HepG2 (cell line): ENCODE measurements around the gene PIGC. TPM values are rescaled to one million over a fixed set of nuclear protein-coding genes. Genes with fewer than 3 reads are reported as not detected.

Experiments
- ATAC-seq: fragments of 200-7000 bp; cut with Tn5 transposase; 3 replicates; pipeline ENCODE4 v1.9.1; 2020; ENCODE audit warnings: mild to moderate bottlenecking, moderate library complexity
- BruUV-seq: library from RNA; stranded (reverse); fragments of 400-500 nt; replicated peaks from 2 replicates; lab custom pipeline; 2021; lab: Mats Ljungman, UMichigan
- CTCF ChIA-PET: fragments of 300-600 bp; formaldehyde crosslinking; extraction: SDS; loops from one replicate; lab custom pipeline; 2021; ENCODE audit warnings: low total read pairs, inconsistent platforms, low intra/inter-chr PET ratio; lab: Yijun Ruan, JAX
- POLR2A ChIA-PET: fragments of 350-600 bp; sonication (Branson Sonifier 250); formaldehyde crosslinking; loops from one replicate; lab custom pipeline; 2020; ENCODE audit warnings: antibody characterized with exemption, inconsistent platforms; lab: Yijun Ruan, JAX
- DNase-seq: peaks from one replicate; pipeline ENCODE4 v3.0.0-alpha.2; 2015; ENCODE audit warnings: low spot score
- FAIRE-seq: peaks from 3 replicates; lab custom pipeline; 2011; peaks lifted over from hg19 to GRCh38; lab: Jason Lieb, UNC
- H2AFZ ChIP-seq: one replicate; pipeline ENCODE4 v1.6.1; 2011; ENCODE audit warnings: low read length, inconsistent platforms
- H3K27ac ChIP-seq: fragments of 300-600 bp; 3 replicates; pipeline ENCODE4 v1.8.0; 2011; ENCODE audit warnings: mixed run types, mild to moderate bottlenecking, mixed read lengths, low read length, inconsistent platforms; ENCODE audit not compliant: insufficient read depth; ENCODE audit errors: extremely low read length
- H3K27me3 ChIP-seq, 2 experiments: fragments of 200-600 bp in 1 of 2; 2 replicates in 1 of 2; 3 replicates in 1 of 2; pipeline versions ENCODE4 v1.6.0 to v1.8.0; 2011; ENCODE audit warnings: low read length in 2 of 2, mild to moderate bottlenecking in 2 of 2, moderate library complexity in 2 of 2, inconsistent platforms in 1 of 2; ENCODE audit not compliant: insufficient read depth in 2 of 2, control insufficient read depth in 1 of 2
- H3K36me3 ChIP-seq, 2 experiments: fragments of 200-600 bp in 1 of 2; replicated peaks in 1 of 2; 2 replicates in 1 of 2; 3 replicates in 1 of 2; pipeline versions ENCODE4 v1.5.1 to v1.8.0; 2011; ENCODE audit warnings: low read length in 2 of 2, inconsistent platforms in 1 of 2; ENCODE audit not compliant: insufficient read depth in 2 of 2, control insufficient read depth in 1 of 2
- H3K4me1 ChIP-seq: 2 replicates; pipeline ENCODE4 v1.5.1; 2012; ENCODE audit warnings: low read length, inconsistent platforms; ENCODE audit not compliant: insufficient read depth
- H3K4me2 ChIP-seq: 2 replicates; pipeline ENCODE4 v1.6.0; 2011; ENCODE audit warnings: low read depth, low read length, inconsistent platforms
- H3K4me3 ChIP-seq, 3 experiments: fragments of 200-600 bp in 1 of 3; sonication (generic), shearing (Covaris generic) in 1 of 3; replicated peaks in 1 of 3; 2 replicates each; pipeline ENCODE4 v1.5.1; 2011 to 2016; ENCODE audit warnings: low read length in 3 of 3, inconsistent platforms in 2 of 3, low read depth in 2 of 3, mild to moderate bottlenecking in 2 of 3, control low read depth in 1 of 3, mixed read lengths in 1 of 3; ENCODE audit not compliant: insufficient read depth in 1 of 3
- H3K79me2 ChIP-seq: one replicate; pipeline ENCODE4 v1.6.1; 2011; ENCODE audit warnings: low read length, inconsistent platforms; ENCODE audit not compliant: insufficient read depth
- H3K9ac ChIP-seq: 2 replicates; pipeline ENCODE4 v1.6.0; 2011; ENCODE audit warnings: mild to moderate bottlenecking, low read depth, low read length, inconsistent platforms; ENCODE audit not compliant: insufficient read depth
- H3K9me3 ChIP-seq: 2 replicates; pipeline ENCODE4 v1.5.1; 2012; ENCODE audit warnings: mild to moderate bottlenecking, low read length
- H4K20me1 ChIP-seq: 2 replicates; pipeline ENCODE4 v1.6.0; 2011; ENCODE audit warnings: inconsistent platforms, mild to moderate bottlenecking, low read length, moderate library complexity; ENCODE audit not compliant: insufficient read depth
- CAMTA2 ChIP-seq: sonication (generic); formaldehyde crosslinking; IDR thresholded peaks from 2 replicates; pipeline ENCODE4 v1.4.0; 2020; ENCODE audit warnings: mild to moderate bottlenecking, missing genetic modification reagents, borderline replicate concordance
- EP300 ChIP-seq, 3 experiments: sonication (generic) in 1 of 3; formaldehyde crosslinking in 1 of 3; IDR thresholded peaks; 2 replicates each; pipeline versions ENCODE4 v1.5.1 to v1.6.1; 2011 to 2020; ENCODE audit warnings: low read depth in 2 of 3, low read length in 2 of 3, borderline replicate concordance in 1 of 3, improper control_type of control experiment in 1 of 3, mild to moderate bottlenecking in 1 of 3, missing genetic modification reagents in 1 of 3, moderate library complexity in 1 of 3
- FOSL1 ChIP-seq: sonication (generic); formaldehyde crosslinking; IDR thresholded peaks from 2 replicates; pipeline ENCODE4 v1.9.0; 2021; ENCODE audit warnings: missing genetic modification reagents, borderline replicate concordance
- GPN1 ChIP-seq: sonication (generic); formaldehyde crosslinking; IDR thresholded peaks from 2 replicates; pipeline ENCODE4 v1.5.1; 2020; ENCODE audit warnings: missing genetic modification reagents, borderline replicate concordance
- HNF1B ChIP-seq: sonication (generic); formaldehyde crosslinking; IDR thresholded peaks from 2 replicates; pipeline ENCODE4 v1.5.1; 2020; ENCODE audit warnings: mild to moderate bottlenecking, moderate library complexity, missing genetic modification reagents
- PBX2 ChIP-seq: IDR thresholded peaks from 2 replicates; pipeline ENCODE4 v1.6.1; 2016; ENCODE audit warnings: control low read depth
- PBX3 ChIP-seq: sonication (generic); formaldehyde crosslinking; IDR thresholded peaks from 2 replicates; pipeline ENCODE4 v1.8.1; 2023; ENCODE audit warnings: missing genetic modification reagents, inconsistent platforms, borderline replicate concordance
- SAP130 ChIP-seq: IDR thresholded peaks from 2 replicates; pipeline ENCODE4 v1.6.1; 2016; ENCODE audit warnings: low read depth
- SRF ChIP-seq: IDR thresholded peaks from 2 replicates; pipeline ENCODE4 v1.6.1; 2011; ENCODE audit warnings: mild to moderate bottlenecking, low read depth, low read length, moderate library complexity
- ZSCAN5A ChIP-seq: sonication (generic); formaldehyde crosslinking; IDR thresholded peaks from 2 replicates; pipeline ENCODE4 v1.8.0; 2022; ENCODE audit warnings: mild to moderate bottlenecking, missing genetic modification reagents, borderline replicate concordance
- WGBS: methylation state at CpG from one replicate; pipeline ENCODE4 v1.1.6; 2017; ENCODE audit warnings: low lambda C conversion rate; 5-methylcytosine and 5-hydroxymethylcytosine counted together
- in situ Hi-C: cut with HindIII; loops from 2 replicates; pipeline ENCODE4 v1.10.0; 2017; ENCODE audit warnings: low pct_unique_long_range_greater_than_20kb; ENCODE audit not compliant: extremely low pct_ligation_motif_present
- intact Hi-C: fragments of 100-400 bp; cut with micrococcal nuclease; formaldehyde crosslinking; loops from one replicate; pipeline ENCODE4 v1.10.0; 2022; ENCODE audit not compliant: unreplicated experiment
- polyA plus RNA-seq, 8 experiments: library from polyadenylated mRNA; depleted of rRNA in 3 of 8; stranded (reverse) in 7 of 8; unstranded in 1 of 8; fragments of >200 nt; fragmentation: Illumina TruSeq in 4 of 8; extraction: Trizol in 4 of 8; gene quantifications; 2 replicates each; pipeline versions ENCODE4 v1.2.1 to v1.2.3, GENCODE V29; 2011 to 2016; ENCODE audit warnings: low read depth in 4 of 8, missing spikeins in 1 of 8, mixed read lengths in 1 of 8; ENCODE audit not compliant: insufficient read depth in 1 of 8
- total RNA-seq, 5 experiments: library from RNA; depleted of rRNA; stranded (reverse); fragments of >200 nt; fragmentation: Illumina TruSeq; extraction: Trizol; gene quantifications; 2 replicates each; pipeline ENCODE4 v1.2.3, GENCODE V29; 2016; ENCODE audit warnings: low read depth in 1 of 5

PIGC gene
- total and polyA plus RNA-seq, 2 of the 13 experiments (the other 11 are each of a cell fraction or from before 2014, with no cell fraction given), result 26.7 to 29.5 TPM

GRCh38 chr1:172466795-172467407 is 23.0 kb upstream of the PIGC start (continued):
- no peak for TF ChIP-seq ZSCAN5A (CRISPR knock-in tag)
- TF ChIP-seq GPN1 (CRISPR knock-in tag), result no peak
- 0 out of 4 replicates have a peak, but pooled peaks of 1 of the 2 experiments have one; percentile 7 for TF ChIP-seq EP300 (IDR thresholded peaks at IDR 0.05; ENCODE audit: low read depth in 2 of 2, low read length in 2 of 2)
- TF ChIP-seq EP300 (CRISPR knock-in tag; IDR thresholded peaks at IDR 0.05; ENCODE audit: borderline replicate concordance), result no peak
- TF ChIP-seq CAMTA2 (CRISPR knock-in tag), result no peak
- no peak for TF ChIP-seq HNF1B (CRISPR knock-in tag)
- peak; percentile 36; the same call in 1 of the 2 replicates for TF ChIP-seq FOSL1
- TF ChIP-seq SAP130 (CRISPR knock-in tag), result 0 out of 2 replicates have a peak, but pooled peaks have one; percentile 7

DNA sequence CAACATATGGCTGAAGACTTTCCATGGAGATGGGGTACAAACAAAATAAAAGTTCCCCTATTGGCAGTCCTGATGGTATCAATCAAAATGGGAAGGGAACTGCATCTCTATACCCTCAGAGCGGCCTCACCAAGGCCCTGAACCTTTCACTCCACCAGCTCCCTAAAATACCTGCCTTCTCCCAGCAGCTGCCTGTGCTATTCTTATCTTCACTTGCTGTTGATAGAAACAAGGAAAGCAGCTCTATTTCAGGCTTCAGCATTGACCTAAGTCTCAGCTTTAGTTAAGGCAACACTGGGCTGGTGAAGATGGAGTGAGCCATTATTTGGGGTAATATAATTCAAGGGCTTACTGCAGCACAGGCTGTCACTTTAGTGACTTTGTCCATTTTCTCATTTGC is 21.7 kb upstream of the PIGC start:
- Histone ChIP-seq H3K4me1 (peaks cover 47% of the 10 kb centered on the region), H3K36me3 (no peaks in the 10 kb centered on the region), H2AFZ (no peak overlapping the region), H3K4me2 (no peak overlapping the region), H3K4me3 (no peak overlapping the region), H4K20me1 (no peaks in the 10 kb centered on the region), H3K9ac (no peak overlapping the region), H3K79me2 (no peaks in the 10 kb centered on the region), H3K9me3 (no peaks in the 10 kb centered on the region), H3K27me3 (no peaks in the 10 kb centered on the region), H3K27ac (no peak overlapping the region)
- no TSS peak for BruUV-seq
- no peak for TF ChIP-seq SRF
- no peak for TF ChIP-seq PBX2
- TF ChIP-seq PBX3 (CRISPR knock-in tag), result no peak
- CTCF ChIA-PET, result no interaction called here
- DNase-seq, result no peak
- in situ Hi-C loops (no loop called here), intact Hi-C loops (no loop called here)
- no peak for ATAC-seq
- WGBS, result 95% methylated on average over 1 of the region's 1 CpG
- POLR2A ChIA-PET, result interaction anchor here (2.3 to 6.1 kb wide), 2 partner anchors 12 to 16 kb away, joined by 12 to 99 read pairs; no protein-coding TSS in a partner anchor
- no peak for FAIRE-seq
